SK-N-SH (cell line): Measurements from ENCODE around the gene KRTAP2-3. TPM values are rescaled to one million over a fixed set of nuclear protein-coding genes. Genes with fewer than 3 reads are reported as not detected.

Experiments used
- CTCF ChIA-PET: fragments of 300-600, 350-600 bp; formaldehyde crosslinking; extraction: SDS; loops from one replicate; lab custom pipeline; 2021; lab: Yijun Ruan, JAX
- POLR2A ChIA-PET: fragments of 350-600 bp; sonication (Branson Sonifier 250); formaldehyde crosslinking; extraction: SDS; loops from one replicate; lab custom pipeline; 2020; ENCODE audit warnings: antibody characterized with exemption, inconsistent platforms; lab: Yijun Ruan, JAX
- DNase-seq: peaks from one replicate; pipeline ENCODE4 v3.0.0; 2012
- H2AFZ ChIP-seq: fragments of 200-600 bp; sonication (generic); 2 replicates; pipeline ENCODE4 v1.8.1; 2016; ENCODE audit warnings: antibody characterized with exemption, mild to moderate bottlenecking, low read depth
- H3F3A ChIP-seq: fragments of 200-600 bp; sonication (generic); replicated peaks from 2 replicates; pipeline ENCODE3; 2016; ENCODE audit warnings: antibody characterized with exemption, mild to moderate bottlenecking; ENCODE audit not compliant: insufficient read depth
- H3K27ac ChIP-seq, 2 experiments: fragments of 200-500 bp in 1 of 2; fragments of 200-600 bp in 1 of 2; sonication (Bioruptor generic) in 1 of 2; sonication (generic), shearing (Covaris generic) in 1 of 2; 2 replicates each; pipeline versions ENCODE4 v1.5.1 to v1.6.1; 2014 to 2016; ENCODE audit warnings: low read depth in 2 of 2, inconsistent platforms in 1 of 2, low read length in 1 of 2, mild to moderate bottlenecking in 1 of 2, mixed read lengths in 1 of 2
- H3K27me3 ChIP-seq: fragments of 200-600 bp; sonication (generic), shearing (Covaris generic); 2 replicates; pipeline ENCODE4 v1.6.1; 2016; ENCODE audit warnings: mixed run types; ENCODE audit not compliant: insufficient read depth
- H3K36me3 ChIP-seq, 2 experiments: fragments of 200-500 bp in 1 of 2; fragments of 200-600 bp in 1 of 2; sonication (Bioruptor generic) in 1 of 2; sonication (generic) in 1 of 2; replicated peaks in 1 of 2; 2 replicates each; pipeline versions ENCODE3 to v1.5.1; 2014 to 2016; ENCODE audit warnings: low read length in 1 of 2, mild to moderate bottlenecking in 1 of 2; ENCODE audit not compliant: insufficient read depth in 2 of 2, control insufficient read depth in 1 of 2
- H3K4me1 ChIP-seq, 2 experiments: fragments of 200-500 bp in 1 of 2; fragments of 200-600 bp in 1 of 2; sonication (Bioruptor generic) in 1 of 2; sonication (generic), shearing (Covaris generic) in 1 of 2; 2 replicates each; pipeline versions ENCODE4 v1.5.1 to v1.6.1; 2014 to 2016; ENCODE audit warnings: low read depth in 1 of 2, low read length in 1 of 2, mixed run types in 1 of 2; ENCODE audit not compliant: insufficient read depth in 2 of 2, control insufficient read depth in 1 of 2
- H3K4me2 ChIP-seq: fragments of 200-600 bp; sonication (generic), shearing (Covaris generic); 2 replicates; pipeline ENCODE4 v1.6.1; 2017; ENCODE audit warnings: mixed run types
- H3K4me3 ChIP-seq, 2 experiments: fragments of 200-500 bp in 1 of 2; fragments of 200-600 bp in 1 of 2; sonication (Bioruptor generic) in 1 of 2; sonication (generic), shearing (Covaris generic) in 1 of 2; 2 replicates each; pipeline versions ENCODE4 v1.5.1 to v1.8.1; 2014 to 2016; ENCODE audit warnings: low read depth in 2 of 2, inconsistent platforms in 1 of 2, low read length in 1 of 2, mild to moderate bottlenecking in 1 of 2, mixed read lengths in 1 of 2, moderate library complexity in 1 of 2
- H3K79me2 ChIP-seq: fragments of 200-600 bp; sonication (generic); 2 replicates; pipeline ENCODE4 v1.8.1; 2017; ENCODE audit warnings: mild to moderate bottlenecking; ENCODE audit not compliant: insufficient read depth
- H3K9ac ChIP-seq: fragments of 200-600 bp; sonication (generic); 2 replicates; pipeline ENCODE4 v1.6.1; 2017; ENCODE audit warnings: mixed run types
- H3K9me2 ChIP-seq: fragments of 200-600 bp; sonication (generic); 2 replicates; pipeline ENCODE4 v1.6.1; 2017; ENCODE audit warnings: mixed run types
- H3K9me3 ChIP-seq: fragments of 200-600 bp; sonication (generic); 2 replicates; pipeline ENCODE4 v1.6.1; 2017; ENCODE audit warnings: mixed run types, mild to moderate bottlenecking, moderate library complexity
- H4K20me1 ChIP-seq: fragments of 200-600 bp; sonication (generic); 2 replicates; pipeline ENCODE4 v1.6.1; 2017; ENCODE audit warnings: mild to moderate bottlenecking, mixed run types; ENCODE audit not compliant: insufficient read depth
- CHD2 ChIP-seq: fragments of 150-350 bp; IDR thresholded peaks from 2 replicates; pipeline ENCODE4 v1.6.1; 2018; ENCODE audit warnings: low read length; ENCODE audit not compliant: partially characterized antibody
- ELF1 ChIP-seq: IDR thresholded peaks from 2 replicates; pipeline ENCODE4 v1.4.0; 2012
- FOSL2 ChIP-seq: IDR thresholded peaks from 2 replicates; pipeline ENCODE4 v1.4.0; 2012; ENCODE audit warnings: low read depth, mild to moderate bottlenecking, moderate library complexity, borderline replicate concordance
- JUND ChIP-seq: IDR thresholded peaks from 2 replicates; pipeline ENCODE4 v1.4.0; 2012
- MAX ChIP-seq: IDR thresholded peaks from 2 replicates; pipeline ENCODE4 v1.4.0; 2012; ENCODE audit warnings: low read depth
- MXI1 ChIP-seq: IDR thresholded peaks from 2 replicates; pipeline ENCODE4 v1.6.1; 2012; ENCODE audit warnings: mild to moderate bottlenecking, low read depth, low read length, improper control_type of control experiment
- NRF1 ChIP-seq: IDR thresholded peaks from 2 replicates; pipeline ENCODE4 v1.6.1; 2012; ENCODE audit warnings: low read depth, mild to moderate bottlenecking, low read length
- SMC3 ChIP-seq: IDR thresholded peaks from 2 replicates; pipeline ENCODE4 v1.6.1; 2012; ENCODE audit warnings: low read depth, low read length, improper control_type of control experiment
- TAF1 ChIP-seq: IDR thresholded peaks from 2 replicates; pipeline ENCODE4 v1.6.1; 2012; ENCODE audit warnings: low read depth, mild to moderate bottlenecking, low read length, moderate library complexity, borderline replicate concordance
- TEAD4 ChIP-seq: IDR thresholded peaks from 2 replicates; pipeline ENCODE4 v1.4.0; 2012; ENCODE audit warnings: mild to moderate bottlenecking, borderline replicate concordance; ENCODE audit not compliant: insufficient read depth
- WGBS: methylation state at CpG from one replicate; pipeline ENCODE4 v1.1.6; 2017; ENCODE audit warnings: low lambda C conversion rate; 5-methylcytosine and 5-hydroxymethylcytosine counted together
- polyA plus RNA-seq, 3 experiments: library from polyadenylated mRNA; depleted of rRNA; stranded (reverse); fragments of >200 nt; gene quantifications; 2 replicates each; pipeline ENCODE4 v1.2.3, GENCODE V29; 2012
- TF ChIP-seq, protein P1 (sequence below): fragments of 150-350 bp; IDR thresholded peaks from 2 replicates; pipeline ENCODE4 v1.6.1; 2016; ENCODE audit warnings: mild to moderate bottlenecking, low read depth, low read length
- TF ChIP-seq, protein P2 (sequence below): fragments of 200-600 bp; sonication (generic); IDR thresholded peaks from 2 replicates; pipeline ENCODE4 v1.6.1; 2017; ENCODE audit warnings: antibody characterized with exemption, mild to moderate bottlenecking, moderate library complexity

Gene KRTAP2-3
- polyA plus RNA-seq, 1 of the 3 experiments (the other 2 are of a cell fraction) = 0.39 TPM

DNA sequence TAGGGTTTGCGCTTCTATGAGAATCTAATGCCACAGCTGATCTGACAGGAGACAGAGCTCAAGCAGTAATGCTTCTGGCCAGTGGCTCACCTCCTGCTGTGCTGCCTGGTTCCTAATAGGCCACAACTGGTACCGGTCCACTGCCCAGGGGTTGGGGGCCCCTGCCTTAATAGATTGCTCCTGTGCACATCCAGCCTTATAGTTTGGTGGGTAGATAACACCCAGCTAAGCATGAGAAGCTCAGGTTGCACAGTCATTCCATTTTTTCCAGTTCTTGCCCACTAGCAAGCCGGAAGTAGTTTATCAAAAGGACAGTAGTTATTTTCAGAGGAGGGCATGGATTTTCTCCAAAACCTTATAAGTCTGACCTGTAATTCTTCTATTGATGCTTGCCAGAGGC lies 40.5 kb downstream of the KRTAP2-3 start:
- Histone ChIP-seq H3K4me1 (no peaks in the 10 kb centered on the region), H3K4me2 (no peak overlapping the region), H2AFZ (no peak overlapping the region), H3K36me3 (no peaks in the 10 kb centered on the region), H3K9ac (no peak overlapping the region), H3K27me3 (peaks cover 31% of the 10 kb centered on the region; the same call in 1 of the 2 replicates), H3K27ac (no peak overlapping the region), H3K9me2 (no peaks in the 10 kb centered on the region), H4K20me1 (no peaks in the 10 kb centered on the region), H3K79me2 (no peaks in the 10 kb centered on the region), H3K4me3 (no peak overlapping the region), H3K9me3 (no peaks in the 10 kb centered on the region), H3F3A (no peaks in the 10 kb centered on the region)
- DNase-seq = no peak
- 44% methylated on average over 3 of the region's 3 CpGs for WGBS
- ChIA-PET POLR2A (no interaction called here), CTCF (no interaction called here)
- TF ChIP-seq JUND (no peak), SMC3 (no peak), ELF1 (no peak), MAX (no peak)
- TF ChIP-seq, protein P1, sequence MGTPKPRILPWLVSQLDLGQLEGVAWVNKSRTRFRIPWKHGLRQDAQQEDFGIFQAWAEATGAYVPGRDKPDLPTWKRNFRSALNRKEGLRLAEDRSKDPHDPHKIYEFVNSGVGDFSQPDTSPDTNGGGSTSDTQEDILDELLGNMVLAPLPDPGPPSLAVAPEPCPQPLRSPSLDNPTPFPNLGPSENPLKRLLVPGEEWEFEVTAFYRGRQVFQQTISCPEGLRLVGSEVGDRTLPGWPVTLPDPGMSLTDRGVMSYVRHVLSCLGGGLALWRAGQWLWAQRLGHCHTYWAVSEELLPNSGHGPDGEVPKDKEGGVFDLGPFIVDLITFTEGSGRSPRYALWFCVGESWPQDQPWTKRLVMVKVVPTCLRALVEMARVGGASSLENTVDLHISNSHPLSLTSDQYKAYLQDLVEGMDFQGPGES = no peak

DNA sequence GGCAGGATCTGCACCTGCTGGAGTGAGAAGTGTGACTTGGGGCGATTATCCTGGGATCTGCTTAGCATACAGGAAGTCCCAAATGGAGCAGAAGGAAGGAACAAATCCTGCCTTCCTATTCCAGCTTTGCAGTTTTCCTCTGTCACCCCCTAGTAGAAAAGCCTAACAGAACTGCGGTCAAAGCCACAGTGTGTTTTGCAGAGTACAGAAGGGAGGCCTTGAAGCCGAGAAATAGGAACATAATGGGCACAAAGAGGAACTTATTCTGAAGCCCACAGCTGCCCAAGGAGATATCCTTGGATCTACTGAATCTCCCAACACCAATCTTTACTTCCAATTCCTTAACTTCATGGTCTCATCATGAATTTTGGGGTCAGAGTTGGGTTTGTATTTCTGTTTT lies 41.4 kb downstream of the KRTAP2-3 start:
- TF ChIP-seq CHD2 = no peak
- no peak for TF ChIP-seq TAF1
- no peak for TF ChIP-seq SMC3
- TF ChIP-seq, protein P2, sequence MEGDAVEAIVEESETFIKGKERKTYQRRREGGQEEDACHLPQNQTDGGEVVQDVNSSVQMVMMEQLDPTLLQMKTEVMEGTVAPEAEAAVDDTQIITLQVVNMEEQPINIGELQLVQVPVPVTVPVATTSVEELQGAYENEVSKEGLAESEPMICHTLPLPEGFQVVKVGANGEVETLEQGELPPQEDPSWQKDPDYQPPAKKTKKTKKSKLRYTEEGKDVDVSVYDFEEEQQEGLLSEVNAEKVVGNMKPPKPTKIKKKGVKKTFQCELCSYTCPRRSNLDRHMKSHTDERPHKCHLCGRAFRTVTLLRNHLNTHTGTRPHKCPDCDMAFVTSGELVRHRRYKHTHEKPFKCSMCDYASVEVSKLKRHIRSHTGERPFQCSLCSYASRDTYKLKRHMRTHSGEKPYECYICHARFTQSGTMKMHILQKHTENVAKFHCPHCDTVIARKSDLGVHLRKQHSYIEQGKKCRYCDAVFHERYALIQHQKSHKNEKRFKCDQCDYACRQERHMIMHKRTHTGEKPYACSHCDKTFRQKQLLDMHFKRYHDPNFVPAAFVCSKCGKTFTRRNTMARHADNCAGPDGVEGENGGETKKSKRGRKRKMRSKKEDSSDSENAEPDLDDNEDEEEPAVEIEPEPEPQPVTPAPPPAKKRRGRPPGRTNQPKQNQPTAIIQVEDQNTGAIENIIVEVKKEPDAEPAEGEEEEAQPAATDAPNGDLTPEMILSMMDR = no peak
- TF ChIP-seq TEAD4 = no peak
- TF ChIP-seq MXI1 = no peak
- no peak for TF ChIP-seq FOSL2
- no peak for TF ChIP-seq ELF1
- TF ChIP-seq NRF1 = no peak
- Histone ChIP-seq H3F3A (no peaks in the 10 kb centered on the region), H3K27me3 (peaks cover 31% of the 10 kb centered on the region; the same call in 1 of the 2 replicates), H3K9me2 (no peaks in the 10 kb centered on the region), H3K27ac (no peak overlapping the region), H4K20me1 (no peaks in the 10 kb centered on the region), H3K4me1 (no peaks in the 10 kb centered on the region), H3K4me2 (no peak overlapping the region), H3K4me3 (no peak overlapping the region), H3K9me3 (no peaks in the 10 kb centered on the region), H2AFZ (no peak overlapping the region), H3K9ac (no peak overlapping the region), H3K36me3 (no peaks in the 10 kb centered on the region), H3K79me2 (no peaks in the 10 kb centered on the region)
- CTCF ChIA-PET = interaction anchor here (0.9 to 1.4 kb wide), 2 partner anchors 34 to 227 kb away, joined by 5 read pairs; no protein-coding TSS in a partner anchor
- POLR2A ChIA-PET = no interaction called here
- WGBS = 19% methylated on average over 3 of the region's 3 CpGs
- no peak for DNase-seq
